LoVo (cell line): ENCODE results near the gene SRM.
A peak's percentile ranks its signal among the peaks of the same experiment; 100 is the strongest.

Source experiments
- DNase-seq: peaks from one replicate; pipeline ENCODE4 v3.0.0-alpha.2; 2016; ENCODE audit warnings: low spot score

SRM gene

DNA sequence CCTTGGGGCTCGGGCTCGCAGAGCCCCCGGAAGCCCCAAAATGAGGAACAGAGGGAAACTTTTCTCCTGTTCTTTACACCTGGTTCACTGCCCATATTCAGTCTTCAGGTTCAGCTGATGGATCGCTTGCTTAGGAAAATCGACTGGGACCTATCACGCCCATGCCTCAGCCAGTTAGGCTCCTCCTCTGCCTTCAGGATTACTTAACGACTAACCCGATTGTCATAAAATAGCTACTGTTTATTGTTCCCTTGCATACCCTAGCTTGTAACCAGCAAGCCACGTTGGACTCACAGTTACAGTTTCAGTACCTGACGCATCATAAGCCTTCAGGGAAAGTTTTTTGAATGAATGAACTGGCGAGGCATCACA is 46.7 kb downstream of the SRM start:
- peak; percentile 38 for DNase-seq

DNA sequence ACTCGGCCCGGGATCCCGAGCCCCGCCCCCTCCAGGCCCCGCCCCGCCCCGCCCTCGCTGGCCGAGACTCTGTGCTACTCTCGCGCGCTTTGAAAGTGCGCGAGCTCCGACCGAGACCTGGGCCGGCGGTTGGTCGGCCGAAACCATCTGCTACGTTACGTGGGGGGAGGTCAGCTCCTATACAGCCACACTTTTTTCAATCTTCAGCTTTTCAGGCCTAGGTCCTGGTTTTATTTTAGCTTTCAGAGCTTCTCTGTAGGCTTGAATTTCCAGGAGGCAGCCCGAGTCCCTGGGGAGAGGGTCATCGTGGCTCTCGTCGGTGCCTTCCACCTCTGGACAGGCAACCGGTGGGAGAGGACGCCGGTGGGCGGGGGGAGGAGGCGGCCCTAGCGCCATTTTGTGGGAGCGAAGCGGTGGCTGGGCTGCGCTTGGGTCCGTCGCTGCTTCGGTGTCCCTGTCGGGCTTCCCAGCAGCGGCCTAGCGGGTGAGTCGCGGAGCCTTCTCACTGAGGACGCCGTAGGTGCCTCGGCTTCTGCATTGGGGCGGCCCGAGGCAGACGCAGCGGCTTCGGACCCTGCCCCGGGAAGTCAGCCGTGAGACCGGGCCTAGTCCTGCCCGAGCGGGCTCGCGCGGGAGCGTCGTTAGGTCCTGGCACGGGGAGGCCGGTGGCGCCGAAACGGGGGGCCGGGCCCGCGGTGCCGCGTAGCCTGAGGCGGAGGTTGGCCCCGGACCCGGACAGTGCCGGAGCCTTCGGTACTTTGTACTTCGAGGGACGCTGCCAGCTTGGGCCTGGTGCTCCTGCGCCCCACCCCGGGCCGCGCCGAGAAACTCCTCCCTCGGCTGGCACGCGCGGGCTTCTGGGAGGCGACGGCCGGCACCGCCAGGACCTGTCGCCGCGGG is 47.3 kb downstream of the SRM start, which contains the start of gene TARDBP:
TSS of gene TARDBP (plus strand) at position 395 of the 900 bp plus-strand sequence. CDS start 1,074 bp downstream, outside the sequence.
- DNase-seq: peak; percentile 91
